Panc1 (cell line): Measurements from ENCODE around the gene AUNIP. TPM values are rescaled to one million over a fixed set of nuclear protein-coding genes. Genes with fewer than 3 reads are reported as not detected.

Experiments
- ATAC-seq: fragments of 200-7000 bp; cut with Tn5 transposase; 2 replicates; pipeline ENCODE4 v1.9.1; 2020; ENCODE audit warnings: mild to moderate bottlenecking, moderate library complexity
- BruUV-seq: library from RNA; stranded (reverse); fragments of 400-500 nt; replicated peaks from 2 replicates; lab custom pipeline; 2021; lab: Mats Ljungman, UMichigan
- CTCF ChIA-PET: fragments of 300-600 bp; sonication (Branson Sonifier 250); formaldehyde crosslinking; loops from one replicate; lab custom pipeline; 2022; ENCODE audit warnings: antibody characterized with exemption; lab: Charles Lee
- POLR2A ChIA-PET: fragments of 300-600 bp; sonication (Branson Sonifier 250); formaldehyde crosslinking; loops from one replicate; lab custom pipeline; 2022; ENCODE audit warnings: antibody characterized with exemption; lab: Charles Lee
- DNase-seq: peaks from one replicate; pipeline ENCODE4 v3.0.0-alpha.2; 2010; ENCODE audit warnings: low read depth, low spot score
- H3K27ac ChIP-seq: 2 replicates; pipeline ENCODE4 v1.5.1; 2011; ENCODE audit warnings: mild to moderate bottlenecking, low read length, inconsistent platforms
- H3K27me3 ChIP-seq: fragments of 200-500 bp; sonication (Bioruptor generic); 2 replicates; pipeline ENCODE4 v1.6.0; 2014; ENCODE audit warnings: low read length, inconsistent platforms; ENCODE audit not compliant: control insufficient read depth, insufficient read depth
- H3K36me3 ChIP-seq: fragments of 200-500 bp; sonication (Bioruptor generic); 2 replicates; pipeline ENCODE4 v1.5.1; 2014; ENCODE audit warnings: inconsistent platforms, mild to moderate bottlenecking, low read length, moderate library complexity; ENCODE audit not compliant: control insufficient read depth, insufficient read depth
- H3K4me1 ChIP-seq: 2 replicates; pipeline ENCODE4 v1.5.1; 2011; ENCODE audit warnings: inconsistent platforms, mild to moderate bottlenecking, low read length, moderate library complexity; ENCODE audit not compliant: control insufficient read depth, insufficient read depth
- H3K4me3 ChIP-seq, 2 experiments: 2 replicates each; pipeline ENCODE4 v1.5.1; 2011 to 2012; ENCODE audit warnings: low read depth in 2 of 2, low read length in 2 of 2, mild to moderate bottlenecking in 2 of 2, inconsistent platforms in 1 of 2, moderate library complexity in 1 of 2
- H3K9me3 ChIP-seq: fragments of 200-500 bp; sonication (Bioruptor generic); 2 replicates; pipeline ENCODE4 v1.5.1; 2014; ENCODE audit warnings: low read depth, mild to moderate bottlenecking, inconsistent platforms, low read length, moderate library complexity; ENCODE audit not compliant: control insufficient read depth, insufficient read depth
- POLR2AphosphoS5 ChIP-seq: IDR thresholded peaks from 2 replicates; pipeline ENCODE4 v1.6.1; 2012; ENCODE audit warnings: mild to moderate bottlenecking, low read depth, low read length, moderate library complexity
- SIN3A ChIP-seq: IDR thresholded peaks from 2 replicates; pipeline ENCODE4 v1.6.1; 2012; ENCODE audit warnings: low read depth, mild to moderate bottlenecking, low read length, moderate library complexity, borderline replicate concordance; ENCODE audit not compliant: insufficient read depth
- TCF7L2 ChIP-seq: IDR thresholded peaks from 2 replicates; pipeline ENCODE4 v1.6.1; 2011; ENCODE audit warnings: mild to moderate bottlenecking, low read depth, low read length, inconsistent platforms
- in situ Hi-C: cut with HindIII; loops from 2 replicates; pipeline ENCODE4 v1.10.0; 2016; ENCODE audit warnings: low sequenced_read_pairs, low pct_unique_long_range_greater_than_20kb
- intact Hi-C: fragments of 100-400 bp; cut with micrococcal nuclease; formaldehyde crosslinking; loops from one replicate; pipeline ENCODE4 v1.10.0; 2022; ENCODE audit not compliant: unreplicated experiment
- total RNA-seq: library from RNA; stranded (reverse); gene quantifications from one replicate; pipeline ENCODE4 v1.2.1, GENCODE V29; 2021; ENCODE audit not compliant: unreplicated experiment
- TF ChIP-seq, protein P1 (sequence below), 2 experiments: IDR thresholded peaks; 2 replicates each; pipeline ENCODE4 v1.6.1; 2011 to 2012; ENCODE audit warnings: low read depth in 2 of 2, control low read depth in 1 of 2, low read length in 1 of 2, mild to moderate bottlenecking in 1 of 2, moderate library complexity in 1 of 2; ENCODE audit not compliant: insufficient read depth in 1 of 2
- TF ChIP-seq, protein P2 (sequence below): fragments of 450-650 bp; IDR thresholded peaks from 2 replicates; pipeline ENCODE4 v1.5.1; 2017; ENCODE audit warnings: mild to moderate bottlenecking

Gene AUNIP
- total RNA-seq, 1 experiment from 2014 or later: 12.2 TPM

DNA sequence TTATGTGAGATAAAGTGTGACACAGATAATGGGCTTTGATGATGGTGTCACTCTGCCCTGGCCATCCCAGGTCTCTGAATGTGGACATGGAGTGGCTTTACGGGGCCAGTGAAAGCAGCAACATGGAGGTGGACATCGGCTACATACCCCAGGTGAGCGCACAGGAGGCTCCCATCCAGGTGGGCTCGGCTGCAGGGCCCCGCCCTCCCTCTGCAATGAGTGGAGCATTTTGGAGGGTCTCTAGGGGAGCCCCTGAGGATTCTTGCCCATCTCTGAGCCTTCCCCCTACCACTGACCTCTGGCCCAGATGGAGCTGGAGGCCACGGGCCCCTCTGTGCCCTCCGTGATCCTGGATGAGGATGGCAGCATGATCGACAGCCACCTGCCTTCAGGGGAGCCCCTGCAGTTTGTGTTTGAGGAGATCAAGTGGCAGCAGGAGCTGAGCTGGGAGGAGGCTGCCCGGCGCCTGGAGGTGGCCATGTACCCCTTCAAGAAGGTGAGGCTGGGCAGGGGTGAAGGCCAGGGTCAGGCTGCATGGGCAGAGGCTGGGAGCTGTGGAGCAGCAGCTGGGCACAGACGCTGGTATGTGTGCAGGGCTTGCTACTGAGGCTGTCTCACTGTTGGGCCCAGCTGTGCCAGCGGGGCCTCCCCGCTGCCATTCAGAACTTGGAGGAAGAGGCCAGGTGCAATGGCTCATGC is 47.7 kb downstream of the AUNIP start:
- ChIA-PET CTCF (interaction anchor here (0.6 kb wide), 1 partner anchor 186 kb away, joined by 3 read pairs; the partner anchor contains the start of gene PAFAH2), POLR2A (no interaction called here)
- no peaks in the 10 kb centered on the region for H3K36me3 ChIP-seq
- intact Hi-C loops: no loop called here
- no peak overlapping the region for H3K27ac ChIP-seq
- no peak for DNase-seq
- no peaks in the 10 kb centered on the region for H3K9me3 ChIP-seq
- BruUV-seq: no TSS peak
- TF ChIP-seq, protein P1, sequence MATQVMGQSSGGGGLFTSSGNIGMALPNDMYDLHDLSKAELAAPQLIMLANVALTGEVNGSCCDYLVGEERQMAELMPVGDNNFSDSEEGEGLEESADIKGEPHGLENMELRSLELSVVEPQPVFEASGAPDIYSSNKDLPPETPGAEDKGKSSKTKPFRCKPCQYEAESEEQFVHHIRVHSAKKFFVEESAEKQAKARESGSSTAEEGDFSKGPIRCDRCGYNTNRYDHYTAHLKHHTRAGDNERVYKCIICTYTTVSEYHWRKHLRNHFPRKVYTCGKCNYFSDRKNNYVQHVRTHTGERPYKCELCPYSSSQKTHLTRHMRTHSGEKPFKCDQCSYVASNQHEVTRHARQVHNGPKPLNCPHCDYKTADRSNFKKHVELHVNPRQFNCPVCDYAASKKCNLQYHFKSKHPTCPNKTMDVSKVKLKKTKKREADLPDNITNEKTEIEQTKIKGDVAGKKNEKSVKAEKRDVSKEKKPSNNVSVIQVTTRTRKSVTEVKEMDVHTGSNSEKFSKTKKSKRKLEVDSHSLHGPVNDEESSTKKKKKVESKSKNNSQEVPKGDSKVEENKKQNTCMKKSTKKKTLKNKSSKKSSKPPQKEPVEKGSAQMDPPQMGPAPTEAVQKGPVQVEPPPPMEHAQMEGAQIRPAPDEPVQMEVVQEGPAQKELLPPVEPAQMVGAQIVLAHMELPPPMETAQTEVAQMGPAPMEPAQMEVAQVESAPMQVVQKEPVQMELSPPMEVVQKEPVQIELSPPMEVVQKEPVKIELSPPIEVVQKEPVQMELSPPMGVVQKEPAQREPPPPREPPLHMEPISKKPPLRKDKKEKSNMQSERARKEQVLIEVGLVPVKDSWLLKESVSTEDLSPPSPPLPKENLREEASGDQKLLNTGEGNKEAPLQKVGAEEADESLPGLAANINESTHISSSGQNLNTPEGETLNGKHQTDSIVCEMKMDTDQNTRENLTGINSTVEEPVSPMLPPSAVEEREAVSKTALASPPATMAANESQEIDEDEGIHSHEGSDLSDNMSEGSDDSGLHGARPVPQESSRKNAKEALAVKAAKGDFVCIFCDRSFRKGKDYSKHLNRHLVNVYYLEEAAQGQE (IDR thresholded peaks at IDR 0.05; ENCODE audit: insufficient read depth in 1 of 2, low read depth in 2 of 2, low read length in 1 of 2): no peak
- TF ChIP-seq, protein P2, sequence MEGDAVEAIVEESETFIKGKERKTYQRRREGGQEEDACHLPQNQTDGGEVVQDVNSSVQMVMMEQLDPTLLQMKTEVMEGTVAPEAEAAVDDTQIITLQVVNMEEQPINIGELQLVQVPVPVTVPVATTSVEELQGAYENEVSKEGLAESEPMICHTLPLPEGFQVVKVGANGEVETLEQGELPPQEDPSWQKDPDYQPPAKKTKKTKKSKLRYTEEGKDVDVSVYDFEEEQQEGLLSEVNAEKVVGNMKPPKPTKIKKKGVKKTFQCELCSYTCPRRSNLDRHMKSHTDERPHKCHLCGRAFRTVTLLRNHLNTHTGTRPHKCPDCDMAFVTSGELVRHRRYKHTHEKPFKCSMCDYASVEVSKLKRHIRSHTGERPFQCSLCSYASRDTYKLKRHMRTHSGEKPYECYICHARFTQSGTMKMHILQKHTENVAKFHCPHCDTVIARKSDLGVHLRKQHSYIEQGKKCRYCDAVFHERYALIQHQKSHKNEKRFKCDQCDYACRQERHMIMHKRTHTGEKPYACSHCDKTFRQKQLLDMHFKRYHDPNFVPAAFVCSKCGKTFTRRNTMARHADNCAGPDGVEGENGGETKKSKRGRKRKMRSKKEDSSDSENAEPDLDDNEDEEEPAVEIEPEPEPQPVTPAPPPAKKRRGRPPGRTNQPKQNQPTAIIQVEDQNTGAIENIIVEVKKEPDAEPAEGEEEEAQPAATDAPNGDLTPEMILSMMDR: no peak
- TF ChIP-seq TCF7L2 (no peak), POLR2AphosphoS5 (no peak), SIN3A (no peak)
- no peak overlapping the region for H3K4me3 ChIP-seq
- in situ Hi-C loops: no loop called here
- no peak for ATAC-seq
- no peaks in the 10 kb centered on the region for H3K4me1 ChIP-seq
- H3K27me3 ChIP-seq: no peaks in the 10 kb centered on the region

DNA sequence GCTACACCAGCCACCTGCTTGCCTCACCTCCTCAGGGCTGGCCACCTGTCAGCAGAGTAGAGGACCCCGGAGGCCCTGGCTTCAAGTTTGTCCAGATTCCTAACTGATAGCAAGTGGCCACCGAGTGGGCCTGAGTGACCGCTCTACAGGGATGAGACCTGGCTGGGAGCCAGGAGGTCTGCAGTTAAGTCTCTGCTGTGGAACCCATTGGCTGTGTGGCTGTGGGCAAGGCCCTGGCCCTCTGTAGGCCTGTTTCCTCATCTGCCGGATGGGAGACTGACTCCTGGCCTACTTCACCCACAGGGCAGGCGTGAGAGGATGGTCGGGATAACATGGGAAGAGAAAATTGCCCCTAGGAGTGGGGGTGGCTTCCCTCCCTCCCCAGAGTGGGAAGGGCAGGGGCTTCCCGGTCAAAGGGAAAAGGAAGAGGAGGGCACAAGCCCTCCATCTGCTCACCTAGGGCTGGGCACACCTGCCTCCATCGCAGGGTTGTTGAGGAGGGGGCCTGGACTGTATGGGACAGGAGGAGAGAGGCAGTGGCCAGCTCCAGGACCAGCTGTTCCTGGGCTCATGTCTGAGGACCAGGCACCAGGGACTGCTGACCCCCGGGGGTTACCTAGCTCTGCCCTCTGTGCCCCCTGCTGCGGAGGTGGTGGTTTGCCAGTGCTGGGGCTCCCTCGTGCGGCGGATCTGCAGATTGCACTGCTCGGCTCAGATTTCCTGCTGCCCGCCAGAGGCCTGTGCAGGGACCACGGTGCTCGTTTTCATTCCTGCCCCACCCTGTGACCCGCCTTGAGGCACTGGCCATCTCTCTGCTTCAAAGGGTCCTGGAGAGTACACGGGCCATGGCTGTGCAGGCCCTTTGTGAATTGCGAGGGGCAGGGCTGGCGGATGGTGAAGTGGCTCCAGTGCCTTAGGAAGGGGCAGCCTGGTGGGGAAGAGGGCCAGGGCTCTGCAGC is 48.6 kb downstream of the AUNIP start:
- ATAC-seq (peak; percentile 81), DNase-seq (peak; percentile 42)
- in situ Hi-C loops (no loop called here), intact Hi-C loops (no loop called here)
- TF ChIP-seq, protein P2: peak; percentile 97
- TF ChIP-seq TCF7L2: no peak
- TF ChIP-seq, protein P1 (IDR thresholded peaks at IDR 0.05; ENCODE audit: insufficient read depth in 1 of 2, low read depth in 2 of 2, low read length in 1 of 2): no peak
- TF ChIP-seq SIN3A: no peak
- TF ChIP-seq POLR2AphosphoS5: no peak
- Histone ChIP-seq H3K27ac (no peak overlapping the region), H3K36me3 (no peaks in the 10 kb centered on the region), H3K27me3 (no peaks in the 10 kb centered on the region), H3K9me3 (no peaks in the 10 kb centered on the region), H3K4me1 (no peaks in the 10 kb centered on the region), H3K4me3 (no peak overlapping the region)
- ChIA-PET POLR2A (no interaction called here), CTCF (interaction anchor here (0.6 kb wide), 1 partner anchor 238 kb away, joined by 11 read pairs; no protein-coding TSS in a partner anchor)
- no TSS peak for BruUV-seq
